GM21360 (cell line): ENCODE data around the gene VPS18.

Experiments used
- ATAC-seq: cut with Tn5 transposase; IDR thresholded peaks from one replicate; pipeline ENCODE4 v1.9.1; 2021; ENCODE audit warnings: mild to moderate bottlenecking, moderate library complexity; ENCODE audit not compliant: unreplicated experiment

VPS18 gene

DNA sequence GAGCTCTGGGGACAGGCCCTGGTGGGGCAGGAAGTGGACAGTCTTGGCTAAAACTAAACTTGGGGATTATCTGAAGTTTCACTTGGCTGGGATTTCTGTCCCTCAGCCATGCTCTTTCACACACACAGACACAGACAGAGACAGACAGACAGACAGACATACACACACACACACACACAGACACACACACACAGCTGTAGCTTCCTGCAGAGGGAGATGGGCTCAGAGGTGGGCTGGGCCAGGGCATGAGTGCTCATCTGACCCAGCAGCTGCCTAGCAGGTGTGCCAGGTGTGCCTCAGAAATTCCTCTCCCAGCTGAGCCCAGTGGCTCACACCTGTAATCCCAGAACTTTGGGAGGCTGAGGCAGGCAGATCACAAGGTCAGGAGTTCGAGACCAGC, 23.5 kb upstream of the VPS18 start:
- ATAC-seq, result no peak

DNA sequence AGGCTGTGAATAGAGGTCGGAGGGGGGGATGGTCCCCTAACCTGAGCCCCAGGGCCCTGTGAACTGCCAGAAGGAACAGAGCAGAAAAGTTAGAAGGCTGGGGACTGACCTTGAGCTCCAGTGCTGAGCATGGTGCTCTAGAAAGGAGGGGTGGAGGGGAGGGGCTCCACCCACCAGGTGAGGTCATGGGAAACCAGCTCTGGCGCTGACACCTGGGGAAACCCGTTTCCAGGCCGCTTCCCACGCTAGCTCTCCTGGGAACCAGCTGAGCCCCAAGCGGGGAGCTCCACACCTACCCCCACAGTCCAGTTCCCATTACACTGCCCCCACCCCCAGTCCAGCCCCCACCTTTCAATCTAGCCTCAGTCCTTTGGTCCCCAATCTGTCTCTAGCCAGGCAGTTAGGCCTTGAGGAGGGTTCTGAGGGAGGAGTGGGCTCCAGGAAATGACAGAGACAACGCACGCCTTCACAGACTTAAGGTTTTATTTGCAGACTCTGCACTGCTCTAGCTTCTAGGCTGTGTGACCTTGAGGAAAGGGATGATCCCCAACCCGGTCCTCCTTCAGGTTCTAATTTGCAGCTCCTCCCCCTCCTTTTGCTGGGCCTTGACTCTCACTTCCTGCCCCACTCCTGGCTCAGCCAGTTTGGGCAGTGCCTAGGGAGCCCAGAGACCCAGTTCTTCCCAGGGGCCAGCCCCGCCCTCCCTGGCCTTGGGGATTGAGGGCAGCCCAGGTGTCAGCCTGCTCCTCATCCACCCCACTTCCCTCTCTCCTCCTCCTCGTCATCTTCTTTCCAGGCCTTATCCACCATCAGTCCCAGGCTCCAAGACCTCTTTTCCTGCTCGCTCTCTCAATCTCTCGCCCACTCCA, 22.3 kb upstream of the VPS18 start:
- peak; percentile 41 for ATAC-seq

DNA sequence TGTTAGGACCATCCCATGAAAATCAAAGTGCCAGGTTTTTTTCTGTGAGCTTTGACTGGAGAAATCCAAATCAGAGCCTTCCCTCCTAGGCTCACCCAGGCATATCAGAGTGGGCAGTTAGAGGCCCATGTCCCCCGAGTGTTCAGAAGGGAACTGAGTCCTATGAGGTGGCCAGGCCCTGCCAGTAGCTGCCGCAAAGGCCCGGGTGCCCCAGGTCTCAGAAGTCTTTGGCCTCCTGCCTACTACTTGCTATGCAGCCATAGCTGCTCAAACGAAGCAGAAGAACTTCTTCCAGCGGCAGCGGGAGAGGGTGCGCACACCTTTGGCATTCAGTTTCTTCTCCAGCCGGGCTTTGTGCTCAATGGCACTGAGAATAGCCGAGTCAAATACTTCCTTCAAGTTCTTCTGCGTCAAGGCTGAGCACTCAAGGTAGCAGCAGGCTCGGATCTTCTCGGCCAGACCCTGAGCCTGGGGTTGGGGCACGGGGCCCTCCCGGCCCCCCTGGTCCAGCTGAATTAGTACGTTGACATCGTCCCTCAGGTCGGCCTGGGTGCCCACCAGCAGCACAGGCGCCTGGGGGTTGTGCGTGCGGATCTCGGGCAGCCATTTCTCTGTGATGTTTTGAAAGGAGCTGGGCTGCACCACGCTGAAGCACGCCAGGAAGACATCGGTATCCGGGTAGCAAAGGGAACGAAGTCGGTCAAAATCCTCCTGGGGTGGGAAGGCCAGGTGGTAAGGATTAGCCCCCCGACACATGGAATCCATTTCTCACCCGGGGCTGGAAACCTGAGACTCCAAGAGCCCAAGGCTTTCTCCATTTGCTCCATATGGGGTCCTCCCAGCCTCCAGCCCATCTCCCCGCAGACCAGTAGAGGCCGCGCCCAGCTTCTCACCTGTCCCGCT, 21.2 kb upstream of the VPS18 start:
- ATAC-seq, result no peak

DNA sequence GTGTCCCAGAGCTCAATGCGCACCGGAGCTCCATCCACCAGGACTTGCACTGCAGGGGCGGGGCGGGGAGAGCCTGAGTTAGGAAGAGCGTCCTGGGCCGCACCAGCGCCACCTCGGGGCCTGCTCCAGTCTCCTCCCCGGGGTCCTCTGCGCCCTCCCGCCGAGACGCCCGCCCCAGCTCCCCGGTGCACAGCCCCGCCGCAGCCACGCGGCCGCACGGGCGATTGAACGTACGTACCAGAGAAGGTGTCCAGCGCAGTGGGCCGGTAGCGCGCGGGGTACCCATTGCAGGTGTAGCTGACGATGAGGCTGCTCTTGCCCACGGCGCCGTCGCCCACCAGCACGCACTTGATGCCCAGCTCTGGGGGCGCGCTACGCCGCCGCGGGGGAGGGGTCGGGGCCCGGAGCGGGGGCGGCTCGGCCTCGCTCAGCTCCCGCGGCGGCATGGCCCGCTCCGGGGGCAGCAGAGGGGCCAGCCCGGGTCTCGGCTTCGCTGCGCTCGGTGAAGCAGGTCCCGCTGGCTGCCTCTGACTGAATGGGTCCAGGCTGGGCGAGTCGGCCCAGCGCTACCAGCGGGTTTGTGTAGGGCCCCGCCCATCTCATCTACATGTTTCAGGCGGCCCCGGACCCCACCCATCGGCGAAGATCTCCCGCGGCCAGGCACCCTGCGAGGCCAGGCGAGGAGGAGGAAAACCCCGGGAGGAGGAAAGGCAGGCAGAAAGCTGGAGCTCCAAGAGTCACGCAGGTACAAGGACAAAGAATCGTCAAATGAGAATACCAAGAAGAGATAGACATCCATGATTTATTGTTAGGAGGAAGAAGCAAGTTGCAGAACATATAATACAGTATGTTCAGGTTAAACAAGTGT, 20.3 kb upstream of the VPS18 start, which contains the start of gene RHOV:
Gene RHOV (minus strand): TSS at position 541 of the 868 bp plus-strand sequence. CDS start 95 bp downstream, at position 446.
- ATAC-seq, result peak; percentile 49

DNA sequence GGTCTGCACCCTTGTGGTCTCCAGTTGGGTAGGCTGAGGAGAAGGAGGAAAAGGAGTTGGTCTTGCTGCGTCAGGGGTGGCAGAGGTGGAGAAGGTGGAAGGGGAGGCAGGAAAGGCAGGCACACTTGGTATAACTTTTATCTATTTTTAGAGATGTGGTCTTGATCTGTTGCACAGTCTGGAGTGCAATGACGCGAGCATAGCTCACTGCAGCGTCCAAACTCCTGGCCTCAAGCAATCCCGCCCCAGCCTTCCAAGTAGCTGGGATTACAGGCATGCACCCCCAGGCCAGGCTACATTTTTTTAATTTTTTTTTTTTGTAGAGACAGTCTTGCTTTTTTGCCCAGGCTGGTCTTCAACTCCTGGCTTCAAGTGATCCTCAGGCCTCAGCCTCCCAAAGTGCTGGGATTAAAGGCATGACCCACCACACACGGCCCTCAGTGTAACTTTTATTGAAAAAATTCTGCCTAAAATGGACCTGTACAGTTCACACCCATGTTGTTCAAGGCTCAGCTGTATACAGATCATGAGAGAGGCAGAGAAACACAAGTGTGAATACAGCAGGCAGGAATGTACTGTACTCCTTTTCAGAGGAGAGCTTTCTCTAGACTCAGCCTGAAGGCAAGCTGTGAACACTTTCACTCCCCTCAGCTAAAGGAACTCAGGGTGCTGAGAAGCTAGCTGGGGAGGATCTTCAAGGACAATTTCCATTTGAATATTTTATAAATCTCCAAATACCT, 18.1 kb upstream of the VPS18 start:
- ATAC-seq, result no peak

DNA sequence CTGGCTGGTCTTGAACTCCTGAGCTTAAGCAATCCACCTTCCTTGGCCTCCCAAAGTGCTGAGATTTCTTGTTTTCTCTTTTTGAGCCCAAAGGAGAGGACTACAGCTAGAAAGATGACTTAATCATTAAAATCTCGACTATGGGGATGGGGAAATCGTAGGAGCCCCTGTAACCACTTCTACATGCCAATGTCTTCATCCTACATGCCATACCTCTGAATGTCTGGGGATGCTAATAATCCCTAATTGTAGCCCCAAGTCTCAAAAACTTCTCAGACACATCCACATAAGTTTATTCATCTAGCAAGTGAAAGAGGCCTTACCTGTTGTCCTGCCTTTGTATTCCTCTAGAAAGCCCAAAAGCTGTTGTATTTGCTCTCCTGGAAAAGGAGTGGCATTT, 16.6 kb upstream of the VPS18 start:
- no peak for ATAC-seq

DNA sequence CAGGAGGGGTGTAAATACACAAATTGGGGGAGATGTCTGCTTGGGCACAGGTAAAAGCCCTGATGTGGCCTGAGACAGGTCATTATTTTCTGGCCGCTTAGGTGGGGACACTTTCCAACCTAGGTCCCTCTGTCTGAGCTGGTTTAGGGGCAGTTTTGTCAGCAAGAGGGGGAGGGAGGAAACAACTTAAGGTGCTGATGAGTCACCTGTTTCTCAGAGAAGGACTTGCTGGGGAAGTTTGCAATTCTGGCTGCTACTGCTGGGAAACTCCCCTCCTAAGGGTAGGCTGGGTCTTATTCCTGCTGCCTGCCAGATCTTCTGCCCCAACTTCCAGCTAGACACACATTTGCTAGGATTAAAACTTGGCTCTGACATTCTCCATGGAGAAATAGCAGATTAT, 15.5 kb upstream of the VPS18 start:
- peak; percentile 45 for ATAC-seq

DNA sequence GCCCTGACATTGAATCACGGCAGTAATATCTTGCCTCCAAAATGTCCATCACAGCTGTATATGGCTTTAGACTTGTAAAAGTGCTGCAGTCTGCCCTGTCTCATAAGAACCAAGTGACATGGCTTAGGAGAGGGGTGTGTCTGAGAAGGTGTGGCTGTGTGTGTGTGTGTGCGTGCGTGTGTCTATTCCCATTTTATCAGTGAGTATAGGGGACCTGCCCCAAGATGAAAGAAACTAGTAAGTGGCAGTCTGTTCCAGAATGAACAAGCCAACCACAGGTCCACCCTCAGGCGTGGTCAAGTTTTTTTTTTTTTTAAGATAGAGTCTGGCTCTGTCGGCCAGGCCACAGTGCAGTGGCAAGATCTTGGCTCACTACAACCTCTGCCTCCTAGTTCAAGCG, 14.6 kb upstream of the VPS18 start:
- no peak for ATAC-seq

DNA sequence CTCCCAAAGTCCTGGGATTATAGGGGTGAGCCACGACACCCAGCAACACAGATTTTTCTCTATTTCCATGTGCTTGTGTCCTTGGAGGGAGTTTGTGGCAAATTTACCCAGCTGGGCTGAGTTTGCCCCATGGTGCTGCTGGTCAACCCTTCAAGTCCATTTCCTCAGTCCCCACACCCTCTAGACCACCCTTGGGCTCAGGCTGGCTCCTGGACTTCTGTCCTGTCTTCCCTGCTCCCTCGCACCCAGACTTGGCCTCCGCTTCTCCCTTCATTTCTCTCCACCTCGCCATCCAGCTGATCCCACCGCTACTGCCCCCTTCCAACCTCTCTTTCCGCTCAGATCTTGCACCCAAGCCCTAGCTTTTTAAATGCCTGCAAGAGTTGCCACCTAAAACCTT, 12.9 kb upstream of the VPS18 start:
- no peak for ATAC-seq

DNA sequence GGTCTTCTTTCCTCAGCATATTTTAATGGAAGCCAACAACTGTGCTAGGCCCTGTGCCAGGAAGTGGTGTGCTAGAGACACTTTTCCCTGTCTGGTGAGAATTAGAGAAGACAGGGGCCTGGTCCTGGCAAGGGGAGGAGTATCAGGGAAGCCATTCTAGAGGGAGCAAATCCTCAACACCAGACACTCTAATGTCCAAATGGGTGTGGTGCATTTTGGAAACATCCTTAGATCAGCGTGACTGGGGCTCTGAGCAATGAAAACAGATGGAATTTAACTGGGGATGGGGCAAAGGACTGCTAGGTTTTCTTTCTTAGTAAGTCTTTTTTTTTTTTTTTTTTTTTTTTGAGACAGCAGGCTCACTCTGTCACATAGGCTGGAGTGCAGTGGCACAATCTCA, 7.7 kb upstream of the VPS18 start:
- no peak for ATAC-seq

DNA sequence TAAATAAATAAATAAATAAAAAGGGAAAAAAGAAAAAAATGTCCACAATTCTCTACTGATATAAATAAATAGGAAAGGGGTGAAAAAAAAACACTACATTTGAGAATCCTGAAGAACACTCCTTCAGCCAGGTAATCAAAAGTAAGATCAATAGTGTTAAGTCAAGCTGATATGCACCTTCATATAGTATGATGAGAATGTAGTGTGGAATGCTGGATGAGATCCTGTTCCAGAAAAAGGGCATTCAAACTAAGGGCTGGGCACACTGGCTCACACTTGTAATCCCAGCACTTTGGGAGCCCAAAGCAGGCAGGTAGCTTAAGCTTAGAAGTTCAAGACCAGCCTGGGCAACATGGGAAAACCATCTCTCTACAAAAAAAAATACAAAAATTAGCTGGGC, 5.1 kb upstream of the VPS18 start:
- ATAC-seq, result no peak

DNA sequence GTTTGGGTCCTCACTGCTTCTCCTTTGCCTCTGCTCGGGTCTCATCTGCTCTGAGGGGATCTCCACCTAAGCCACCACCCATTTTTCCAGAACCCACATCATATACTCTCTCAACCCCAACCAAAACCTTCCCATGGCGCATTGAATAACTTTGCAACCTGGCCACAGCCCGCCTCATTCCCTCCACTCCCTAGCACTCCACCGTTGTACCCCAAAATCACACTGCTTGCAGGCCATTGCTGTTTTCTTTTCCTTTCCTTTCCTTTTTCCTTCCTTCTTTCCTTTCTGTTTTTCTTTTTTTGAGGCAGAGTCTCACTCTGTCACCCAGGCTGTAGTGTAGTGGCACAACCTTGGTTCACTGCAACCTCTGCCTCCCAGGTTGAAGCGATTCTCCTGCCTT, 3.1 kb upstream of the VPS18 start:
- ATAC-seq, result no peak

DNA sequence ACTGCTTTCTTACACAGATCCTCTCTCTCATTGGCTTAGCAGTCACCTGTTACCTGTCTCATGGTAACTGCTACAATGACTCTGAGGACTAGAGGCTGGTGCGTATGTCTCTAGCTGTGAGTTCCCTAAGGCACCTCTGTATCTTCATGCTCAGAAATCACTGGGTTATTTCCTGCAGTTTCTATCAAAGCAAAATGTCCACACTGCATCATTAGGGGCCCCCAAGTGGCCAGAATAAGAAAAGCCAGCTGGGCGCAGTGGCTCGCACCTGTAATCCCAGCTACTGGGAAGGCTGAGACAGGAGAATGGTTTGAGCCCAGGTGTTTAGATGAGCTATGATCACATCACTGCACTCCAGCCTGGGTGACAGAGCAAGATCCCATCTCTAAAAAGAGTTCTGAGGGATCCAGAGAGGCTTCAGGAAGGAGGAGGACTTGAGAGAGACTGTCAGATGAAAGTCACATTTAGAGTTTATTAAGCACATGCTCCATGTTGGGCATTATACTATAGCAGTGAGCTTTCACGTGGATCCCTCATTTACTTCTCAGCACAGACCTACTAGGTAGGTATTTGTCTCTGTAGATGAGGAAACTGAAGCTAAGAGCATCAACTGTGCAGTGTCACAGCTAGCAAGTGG, 2.3 kb upstream of the VPS18 start:
- ATAC-seq, result no peak

DNA sequence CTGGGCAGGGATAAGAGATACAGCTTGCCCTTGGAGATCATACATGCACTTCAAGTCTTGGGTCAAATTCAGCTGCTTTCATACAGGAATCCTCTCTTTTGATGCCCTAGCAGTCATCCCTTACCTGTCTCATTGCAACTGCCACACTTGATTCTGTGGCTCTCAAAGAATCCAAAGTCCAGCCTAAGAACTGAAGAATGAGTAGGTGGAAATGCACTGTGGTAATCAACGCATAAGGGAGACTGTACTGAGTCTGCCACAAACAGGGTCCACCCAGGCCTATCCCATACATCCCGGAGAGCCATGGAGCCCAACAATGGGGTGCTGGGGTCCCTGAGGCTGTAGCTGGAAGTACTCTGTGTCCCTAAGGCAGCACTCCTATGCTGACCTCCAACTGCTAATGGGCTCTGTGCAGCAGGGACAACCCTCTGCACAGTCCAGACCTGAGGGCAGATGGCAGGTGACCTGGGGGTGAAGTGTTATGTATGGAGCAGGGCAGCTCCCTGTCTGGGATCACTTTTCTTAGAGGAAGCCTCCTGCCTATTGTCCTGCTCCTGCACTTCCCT, 1.7 kb upstream of the VPS18 start:
- ATAC-seq, result no peak

DNA sequence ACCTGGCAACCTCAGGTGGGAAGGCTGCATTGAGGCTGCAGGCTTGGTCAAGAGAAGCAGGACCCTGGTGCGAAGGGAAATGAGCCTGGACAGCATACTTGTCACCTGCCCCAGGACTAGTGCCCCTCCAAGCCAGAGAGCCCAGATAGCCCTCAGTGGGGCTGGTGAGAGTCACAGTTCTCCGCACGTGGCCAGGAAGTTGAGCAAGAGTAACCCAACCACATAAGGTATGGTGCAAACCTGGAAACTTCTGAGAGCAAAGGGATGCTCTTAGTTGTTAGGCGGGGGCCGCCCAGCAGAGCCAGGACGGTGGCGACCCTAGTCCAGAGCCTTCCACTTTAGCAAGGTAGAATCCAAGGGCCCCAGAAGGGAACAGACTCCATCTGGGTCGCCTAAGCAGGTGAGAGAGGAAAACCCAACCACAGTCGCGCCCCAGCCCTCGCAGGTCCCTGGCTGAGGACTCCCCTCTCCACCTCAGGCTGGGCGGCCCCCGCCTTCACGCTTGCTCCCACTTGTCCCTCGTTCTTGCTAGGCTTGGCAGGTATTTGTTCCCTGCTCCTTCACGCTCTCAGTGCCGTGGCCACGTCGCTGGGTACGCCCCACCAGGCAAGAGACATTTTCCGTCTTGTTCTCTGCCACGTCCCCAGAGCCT, 1.1 kb upstream of the VPS18 start:
- ATAC-seq, result no peak

DNA sequence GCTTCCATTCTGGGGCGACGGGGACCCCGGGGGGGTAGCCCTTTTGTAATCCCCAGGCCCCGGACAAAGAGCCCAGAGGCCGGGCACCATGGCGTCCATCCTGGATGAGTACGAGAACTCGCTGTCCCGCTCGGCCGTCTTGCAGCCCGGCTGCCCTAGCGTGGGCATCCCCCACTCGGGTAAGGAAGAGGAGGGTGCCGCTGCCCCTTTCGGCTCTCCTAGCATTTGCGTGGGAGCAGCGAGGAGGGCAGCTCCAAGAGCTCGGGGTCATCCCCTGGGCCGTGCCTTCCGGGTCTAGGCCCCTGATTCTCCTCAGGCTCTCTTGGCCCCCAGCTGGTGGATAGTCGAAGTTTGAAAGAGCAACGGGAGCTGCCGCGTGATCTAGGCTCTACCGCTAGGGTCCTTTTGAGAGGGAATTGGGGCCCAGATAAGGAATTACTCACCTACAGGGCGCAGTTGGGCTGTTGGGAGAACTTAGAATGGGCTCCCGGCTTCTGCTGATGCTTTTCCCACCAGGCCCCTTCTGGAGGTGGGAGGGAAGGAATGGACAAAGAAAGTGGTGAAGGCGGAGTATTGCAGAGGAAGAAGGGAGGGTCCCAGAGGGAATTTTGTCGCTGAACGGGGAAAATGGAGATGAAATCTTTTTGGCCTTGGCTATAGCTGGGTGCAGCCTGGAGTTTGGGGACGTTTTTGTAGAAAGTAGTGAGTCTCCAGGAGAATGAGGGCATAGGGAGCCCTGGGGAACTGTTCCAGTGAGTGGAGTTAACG, 615 bp downstream of the VPS18 start:
- ATAC-seq, result peak; percentile 30

DNA sequence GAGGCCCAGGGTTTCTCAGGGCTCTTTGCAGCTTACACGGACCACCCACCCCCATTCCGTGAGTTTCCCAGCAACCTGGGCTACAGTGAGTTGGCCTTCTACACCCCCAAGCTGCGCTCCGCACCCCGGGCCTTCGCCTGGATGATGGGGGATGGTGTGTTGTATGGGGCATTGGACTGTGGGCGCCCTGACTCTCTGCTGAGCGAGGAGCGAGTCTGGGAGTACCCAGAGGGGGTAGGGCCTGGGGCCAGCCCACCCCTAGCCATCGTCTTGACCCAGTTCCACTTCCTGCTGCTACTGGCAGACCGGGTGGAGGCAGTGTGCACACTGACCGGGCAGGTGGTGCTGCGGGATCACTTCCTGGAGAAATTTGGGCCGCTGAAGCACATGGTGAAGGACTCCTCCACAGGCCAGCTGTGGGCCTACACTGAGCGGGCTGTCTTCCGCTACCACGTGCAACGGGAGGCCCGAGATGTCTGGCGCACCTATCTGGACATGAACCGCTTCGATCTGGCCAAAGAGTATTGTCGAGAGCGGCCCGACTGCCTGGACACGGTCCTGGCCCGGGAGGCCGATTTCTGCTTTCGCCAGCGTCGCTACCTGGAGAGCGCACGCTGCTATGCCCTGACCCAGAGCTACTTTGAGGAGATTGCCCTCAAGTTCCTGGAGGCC, 5.4 kb downstream of the VPS18 start:
- ATAC-seq, result no peak
